Coronary artery (tissue), 2 donors: ENCODE results near the gene CYP17A1.

Source experiments
- DNase-seq: peaks from one replicate; pipeline ENCODE4 v3.0.0-alpha.2; 2017; ENCODE audit warnings: low spot score
- H3K27ac ChIP-seq, 2 donors: fragments of 200-600 bp; sonication (generic); one replicate each; pipeline ENCODE4 v1.5.1; 2016 to 2019
- H3K4me3 ChIP-seq: fragments of 200-600 bp; sonication (generic); 2 replicates; pipeline ENCODE4 v1.5.1; 2016; ENCODE audit warnings: mild to moderate bottlenecking, moderate library complexity
- TF ChIP-seq, protein P1 (sequence below): fragments of 200-600 bp; sonication (generic); IDR thresholded peaks from one replicate; pipeline ENCODE4 v1.5.1; 2019; ENCODE audit warnings: antibody characterized with exemption

The CYP17A1 gene

DNA sequence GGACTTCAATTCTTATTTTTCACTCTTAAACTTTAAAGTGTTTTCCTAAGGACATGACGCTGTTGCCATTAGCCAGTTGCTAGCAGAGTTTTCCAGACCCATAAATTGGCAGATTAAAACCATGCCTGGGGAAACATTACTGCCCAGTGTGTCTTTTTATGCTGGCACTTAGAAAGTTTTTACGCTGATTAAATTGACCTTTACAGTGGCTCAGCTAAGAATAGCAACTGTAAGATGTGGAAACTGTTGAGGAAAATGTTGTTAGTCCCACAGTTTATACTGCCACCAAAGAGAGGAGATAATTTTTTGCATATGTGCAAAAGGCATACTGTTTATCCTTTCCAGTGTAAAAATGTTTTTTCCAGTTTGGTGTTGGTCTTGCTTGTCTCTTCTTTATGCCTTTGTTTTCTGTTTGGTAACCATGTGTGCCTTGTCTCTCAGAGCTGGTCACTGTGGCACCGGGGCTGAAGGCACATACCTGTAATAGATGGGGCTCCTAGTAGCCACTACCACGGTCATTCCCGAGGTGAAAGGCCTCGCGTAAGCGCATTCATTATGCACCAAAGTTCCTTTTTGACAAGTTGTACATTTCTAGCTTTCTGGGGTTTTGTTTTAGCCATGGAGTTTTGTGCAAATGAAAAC is 45.3 kb downstream of the CYP17A1 start:
- TF ChIP-seq, protein P1, sequence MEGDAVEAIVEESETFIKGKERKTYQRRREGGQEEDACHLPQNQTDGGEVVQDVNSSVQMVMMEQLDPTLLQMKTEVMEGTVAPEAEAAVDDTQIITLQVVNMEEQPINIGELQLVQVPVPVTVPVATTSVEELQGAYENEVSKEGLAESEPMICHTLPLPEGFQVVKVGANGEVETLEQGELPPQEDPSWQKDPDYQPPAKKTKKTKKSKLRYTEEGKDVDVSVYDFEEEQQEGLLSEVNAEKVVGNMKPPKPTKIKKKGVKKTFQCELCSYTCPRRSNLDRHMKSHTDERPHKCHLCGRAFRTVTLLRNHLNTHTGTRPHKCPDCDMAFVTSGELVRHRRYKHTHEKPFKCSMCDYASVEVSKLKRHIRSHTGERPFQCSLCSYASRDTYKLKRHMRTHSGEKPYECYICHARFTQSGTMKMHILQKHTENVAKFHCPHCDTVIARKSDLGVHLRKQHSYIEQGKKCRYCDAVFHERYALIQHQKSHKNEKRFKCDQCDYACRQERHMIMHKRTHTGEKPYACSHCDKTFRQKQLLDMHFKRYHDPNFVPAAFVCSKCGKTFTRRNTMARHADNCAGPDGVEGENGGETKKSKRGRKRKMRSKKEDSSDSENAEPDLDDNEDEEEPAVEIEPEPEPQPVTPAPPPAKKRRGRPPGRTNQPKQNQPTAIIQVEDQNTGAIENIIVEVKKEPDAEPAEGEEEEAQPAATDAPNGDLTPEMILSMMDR: no peak
- Histone ChIP-seq H3K27ac (peak overlapping the region; percentile 18 to 37), H3K4me3 (no peak overlapping the region)
- DNase-seq: no peak

DNA sequence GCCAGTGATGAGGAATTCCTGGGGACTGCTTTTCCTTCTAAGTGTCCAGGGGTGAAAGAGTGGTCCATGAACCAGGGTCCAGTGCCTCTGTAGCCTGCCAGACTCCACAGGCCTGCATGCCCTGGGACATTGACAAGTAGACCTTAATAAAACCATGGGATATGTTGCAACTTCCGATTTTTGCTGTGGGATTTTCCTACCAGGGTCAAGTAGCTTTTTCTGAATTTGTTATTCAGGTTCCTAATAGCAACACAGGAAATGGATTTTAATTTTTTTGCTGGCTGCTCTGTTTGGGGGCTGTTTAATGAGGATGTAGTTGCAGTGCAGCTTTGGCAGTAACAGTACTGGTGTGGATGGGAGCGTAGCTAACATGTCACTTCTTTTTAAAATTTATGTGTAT is 51.4 kb downstream of the CYP17A1 start:
- DNase-seq: no peak
- H3K4me3 ChIP-seq: peak overlapping the region; percentile 18

DNA sequence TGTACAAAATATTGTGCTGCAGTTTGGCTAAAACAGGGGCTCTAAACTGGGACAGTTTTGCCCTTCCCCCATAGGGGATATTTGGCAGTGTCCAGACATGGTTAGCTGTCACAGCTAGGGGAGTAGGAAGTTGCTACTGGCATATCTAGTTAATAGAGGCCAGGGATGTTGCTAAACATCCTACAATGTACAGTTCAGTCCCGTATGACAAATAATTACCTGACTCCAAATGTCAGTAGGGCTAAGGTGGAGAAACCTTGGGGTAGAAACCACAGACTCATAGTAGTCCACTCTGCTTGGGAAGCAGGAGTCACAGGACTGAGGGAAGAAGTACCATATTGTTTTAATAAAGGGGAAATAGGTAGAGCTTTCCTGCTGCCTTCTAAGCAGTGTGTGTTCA is 53.6 kb downstream of the CYP17A1 start:
- TF ChIP-seq, protein P1: no peak
- DNase-seq: no peak
- peak overlapping the region; percentile 95 to 97 for H3K27ac ChIP-seq
- peak overlapping the region; percentile 55 for H3K4me3 ChIP-seq

More for the DNA sequence above, 51.4 kb downstream of the CYP17A1 start:
- peak overlapping the region; percentile 84 to 95 for H3K27ac ChIP-seq
- TF ChIP-seq, protein P1: no peak

DNA sequence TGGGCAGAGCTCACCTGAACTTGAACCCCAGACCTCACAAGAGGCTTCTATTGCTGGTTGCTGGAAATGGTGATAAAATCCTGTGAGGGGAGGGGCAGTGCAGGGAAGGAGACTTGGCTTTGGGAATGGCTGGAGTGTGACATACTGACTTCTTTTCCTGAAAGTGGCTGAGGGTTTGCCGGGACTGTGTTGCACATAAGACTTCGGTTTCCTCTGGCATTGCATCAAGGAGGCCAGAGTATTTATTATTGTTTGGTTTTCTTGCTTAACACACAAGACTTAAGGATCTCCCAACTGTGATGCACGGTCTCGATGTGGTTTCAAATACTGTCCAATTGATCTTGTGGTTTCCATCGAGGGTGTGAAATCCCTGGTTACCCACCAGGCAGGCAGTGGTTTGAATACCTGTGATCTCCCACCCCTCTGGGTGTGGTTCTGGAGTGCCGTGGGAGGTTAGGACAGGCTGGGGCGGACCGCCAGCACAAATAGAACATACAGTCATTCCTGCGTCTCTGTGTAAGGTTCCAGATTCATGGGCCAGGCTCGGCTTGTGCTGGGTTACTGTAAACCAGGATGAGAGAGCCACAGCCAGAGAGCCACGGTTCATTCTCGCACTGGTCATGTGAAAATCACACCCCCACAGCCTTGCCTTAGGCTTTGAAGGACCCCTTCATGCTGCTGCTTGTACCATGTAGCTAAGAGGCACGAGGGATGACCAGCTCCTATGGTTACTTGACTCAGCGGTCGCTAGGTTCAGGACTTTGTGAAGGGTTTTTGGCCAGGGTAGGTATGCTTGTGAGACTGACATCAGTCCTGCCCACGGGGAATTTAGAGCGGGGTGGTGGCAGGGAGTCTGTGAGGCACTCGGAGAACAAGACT is 54.3 kb downstream of the CYP17A1 start:
- Histone ChIP-seq H3K4me3 (peak overlapping the region; percentile 55), H3K27ac (peak overlapping the region; percentile 95 to 97)
- DNase-seq: peak; percentile 95
- TF ChIP-seq, protein P1: no peak

DNA sequence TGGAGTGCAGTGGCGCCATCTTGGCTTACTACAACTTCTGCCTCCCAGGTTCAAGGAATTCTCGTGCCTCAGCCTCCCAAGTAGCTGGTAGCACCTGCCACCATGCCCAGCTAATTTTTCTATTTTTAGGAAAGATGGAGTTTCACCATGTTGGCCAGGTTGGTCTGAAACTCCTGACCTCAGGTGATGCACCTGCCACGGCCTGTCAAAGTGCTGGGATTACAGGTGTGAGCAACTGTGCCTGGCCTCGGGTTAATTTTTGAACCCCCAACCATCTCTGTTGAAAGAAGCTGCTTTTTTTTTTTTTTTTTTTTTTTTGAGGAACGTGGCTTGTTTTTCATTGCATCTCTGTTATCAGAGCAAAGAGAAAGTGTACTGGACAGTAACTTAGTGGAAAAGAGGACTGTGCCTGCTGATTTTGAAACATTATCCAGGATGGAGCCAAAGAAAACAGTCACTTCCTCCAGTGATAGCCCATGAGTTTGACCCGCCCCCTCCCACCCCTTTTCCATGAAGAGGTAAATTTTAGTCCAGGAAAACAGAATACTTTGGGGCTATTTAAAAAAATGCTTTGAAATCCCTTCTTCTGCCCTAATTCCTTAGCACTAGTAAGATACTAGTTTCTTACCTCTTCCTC is 55.2 kb downstream of the CYP17A1 start:
- TF ChIP-seq, protein P1: no peak
- no peak for DNase-seq
- Histone ChIP-seq H3K4me3 (peak overlapping the region; percentile 55), H3K27ac (peak overlapping the region; percentile 95 to 97)

DNA sequence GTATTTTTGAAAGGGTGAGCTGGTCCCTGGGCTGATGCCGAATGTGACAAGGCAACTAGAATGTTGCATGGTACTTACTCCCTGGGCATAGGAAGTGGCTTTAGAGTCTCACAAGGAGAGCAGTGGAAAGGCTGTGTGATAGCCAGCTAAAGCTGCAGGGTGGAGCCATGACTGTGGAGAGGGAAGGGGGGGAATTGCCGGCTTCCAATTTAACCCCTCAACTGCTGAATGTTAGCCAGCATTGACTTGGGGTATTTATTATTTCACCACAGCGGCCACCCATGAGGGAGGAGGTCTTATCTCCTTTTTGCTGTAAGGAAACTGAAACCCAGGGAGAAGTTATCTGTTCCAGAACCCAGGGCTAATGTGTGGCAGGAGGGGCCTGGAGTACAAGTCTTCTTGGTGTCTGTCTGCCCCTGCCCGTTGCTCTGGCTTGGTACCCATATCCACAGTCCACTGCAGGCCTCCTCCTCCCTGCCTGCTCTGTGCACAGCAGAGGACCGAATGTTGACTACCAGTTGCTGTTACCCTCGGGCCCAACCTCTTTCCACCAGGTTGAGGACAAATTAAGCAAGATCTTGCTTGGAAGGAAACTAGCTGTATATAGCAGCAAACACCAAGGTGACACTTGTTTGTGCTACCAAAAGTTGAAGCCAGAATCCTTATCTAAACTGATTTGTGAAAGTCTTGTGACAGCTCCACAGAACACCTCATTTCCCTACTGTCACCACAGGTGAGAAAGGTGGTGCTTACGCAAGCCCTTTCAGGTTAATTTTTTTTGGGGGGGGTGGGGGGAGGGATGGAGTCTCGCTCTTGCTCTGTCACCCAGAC is 55.9 kb downstream of the CYP17A1 start:
- no peak for DNase-seq
- Histone ChIP-seq H3K27ac (peak overlapping the region; percentile 95 to 97), H3K4me3 (peak overlapping the region; percentile 55)
- TF ChIP-seq, protein P1: no peak
